ENCODE measurements around the gene TMTC1. TPM values are rescaled to one million over a fixed set of nuclear protein-coding genes. Genes with fewer than 3 reads are reported as not detected.

Gene TMTC1
- polyA plus RNA-seq, 1 donor (not counting 4 experiments of a cell fraction or from before 2014, with no cell fraction given) = 3.7 TPM

GRCh38 chr12:29589851-29590250 is 193.9 kb downstream of the TMTC1 start:
- dilution Hi-C loops (cut with MboI; ENCODE audit: extremely low pct_ligation_motif_present, low sequenced_read_pairs) = no loop called here
- H3K9ac ChIP-seq (ENCODE audit: control insufficient read depth, extremely low read depth, insufficient read depth, low read length) = no peak overlapping the region
- H3K4me3 ChIP-seq (ENCODE audit: control insufficient read depth in 2 of 3, extremely low read depth in 1 of 3, insufficient read depth in 2 of 3, low read depth in 1 of 3, low read length in 3 of 3) = no peak overlapping the region
- no peak overlapping the region for H2AFZ ChIP-seq (ENCODE audit: control insufficient read depth, low read length)
- no peaks in the 10 kb centered on the region for H3K36me3 ChIP-seq (ENCODE audit: control insufficient read depth in 2 of 2, extremely low read depth in 1 of 2, insufficient read depth in 2 of 2, low read length in 2 of 2)
- no peaks in the 10 kb centered on the region for H3K4me1 ChIP-seq (ENCODE audit: control insufficient read depth, extremely low read depth, insufficient read depth, low read length)
- TF ChIP-seq CTCF (optimal IDR thresholded peaks at IDR 0.05 in 1 of 3, IDR thresholded peaks at IDR 0.05 in 1 of 3, conservative IDR thresholded peaks at IDR 0.05 in 1 of 3; ENCODE audit: extremely low read depth in 1 of 3, insufficient read depth in 2 of 3, low read length in 3 of 3) (no peak), EZH2 (IDR thresholded peaks at IDR 0.05; ENCODE audit: low read length) (no peak)
- no peak overlapping the region for H3K4me2 ChIP-seq (ENCODE audit: control insufficient read depth, extremely low read depth, insufficient read depth, low read depth, low read length)
- H3K27ac ChIP-seq (ENCODE audit: control insufficient read depth, insufficient read depth, low read length) = no peak overlapping the region
- H3K9me3 ChIP-seq (ENCODE audit: control insufficient read depth, low read depth, low read length) = no peaks in the 10 kb centered on the region
- DNase-seq (ENCODE audit: low read depth, low spot score) (no peak), FAIRE-seq (no peak)
- H4K20me1 ChIP-seq (ENCODE audit: control insufficient read depth, extremely low read depth, insufficient read depth, low read length) = no peaks in the 10 kb centered on the region
- H3K9me1 ChIP-seq (ENCODE audit: control insufficient read depth, extremely low read depth, insufficient read depth, low read length) = no peaks in the 10 kb centered on the region
- no peaks in the 10 kb centered on the region for H3K27me3 ChIP-seq (ENCODE audit: control insufficient read depth, extremely low read depth, insufficient read depth, low read length)
- H3K79me2 ChIP-seq (ENCODE audit: control insufficient read depth, insufficient read depth, low read length) = no peaks in the 10 kb centered on the region

- no peak overlapping the region for H3K27ac ChIP-seq (ENCODE audit: control insufficient read depth, insufficient read depth, low read length)
- H3K4me2 ChIP-seq (ENCODE audit: control insufficient read depth, extremely low read depth, insufficient read depth, low read depth, low read length) = no peak overlapping the region
- H3K27me3 ChIP-seq (ENCODE audit: control insufficient read depth, extremely low read depth, insufficient read depth, low read length) = no peaks in the 10 kb centered on the region
- no peaks in the 10 kb centered on the region for H4K20me1 ChIP-seq (ENCODE audit: control insufficient read depth, extremely low read depth, insufficient read depth, low read length)
- H3K9me1 ChIP-seq (ENCODE audit: control insufficient read depth, extremely low read depth, insufficient read depth, low read length) = no peaks in the 10 kb centered on the region
- no peaks in the 10 kb centered on the region for H3K79me2 ChIP-seq (ENCODE audit: control insufficient read depth, insufficient read depth, low read length)
- H3K9me3 ChIP-seq (ENCODE audit: control insufficient read depth, low read depth, low read length) = no peaks in the 10 kb centered on the region
- DNase-seq (ENCODE audit: low read depth, low spot score) (no peak), FAIRE-seq (no peak)
- dilution Hi-C loops (cut with MboI; ENCODE audit: extremely low pct_ligation_motif_present, low sequenced_read_pairs) = no loop called here
- no peak overlapping the region for H2AFZ ChIP-seq (ENCODE audit: control insufficient read depth, low read length)
- no peak overlapping the region for H3K4me3 ChIP-seq (ENCODE audit: control insufficient read depth in 2 of 3, extremely low read depth in 1 of 3, insufficient read depth in 2 of 3, low read depth in 1 of 3, low read length in 3 of 3)
- no peak for TF ChIP-seq EZH2 (IDR thresholded peaks at IDR 0.05; ENCODE audit: low read length)
- TF ChIP-seq CTCF (optimal IDR thresholded peaks at IDR 0.05 in 1 of 3, IDR thresholded peaks at IDR 0.05 in 1 of 3, conservative IDR thresholded peaks at IDR 0.05 in 1 of 3; ENCODE audit: extremely low read depth in 1 of 3, insufficient read depth in 2 of 3, low read length in 3 of 3) = no peak
- H3K4me1 ChIP-seq (ENCODE audit: control insufficient read depth, extremely low read depth, insufficient read depth, low read length) = no peaks in the 10 kb centered on the region
- no peaks in the 10 kb centered on the region for H3K36me3 ChIP-seq (ENCODE audit: control insufficient read depth in 2 of 2, extremely low read depth in 1 of 2, insufficient read depth in 2 of 2, low read length in 2 of 2)
- H3K9ac ChIP-seq (ENCODE audit: control insufficient read depth, extremely low read depth, insufficient read depth, low read length) = no peak overlapping the region
These were observed 194.4 kb downstream of the TMTC1 start for GRCh38 chr12:29589286-29589820.
